ENCODE data around the gene CTU2. TPM values are rescaled to one million over a fixed set of nuclear protein-coding genes. Genes with fewer than 3 reads are reported as not detected.
"Not testable (repeated sequence)": the region's sequence is repeated elsewhere in the genome, so short reads cannot be mapped to it uniquely, and the experiment has no call there.

The CTU2 gene
- total and polyA plus RNA-seq, 2 donors (not counting 1 experiment from before 2014, with no cell fraction given) = 18.4 to 23.7 TPM

DNA sequence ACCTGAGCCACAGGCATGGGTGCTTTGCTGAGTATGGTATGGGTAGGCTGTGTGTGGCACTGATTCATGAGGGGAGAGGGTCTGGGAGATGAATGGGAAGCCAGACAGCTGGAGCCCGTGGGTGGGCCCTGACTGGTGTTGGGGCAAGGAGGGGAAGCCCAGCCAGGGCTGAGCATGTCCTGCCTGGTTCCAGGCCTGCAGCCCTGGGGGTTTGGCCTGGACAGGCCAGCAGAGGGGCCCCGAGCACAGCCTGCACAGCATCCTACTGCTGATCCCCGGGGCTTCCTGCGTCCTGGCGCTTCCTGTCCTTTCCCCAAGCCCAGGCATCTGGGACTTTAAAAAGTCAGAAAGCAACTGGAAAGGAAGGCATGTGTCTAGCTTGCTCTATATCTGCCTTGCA, 38.8 kb upstream of the CTU2 start:
- Histone ChIP-seq H3K36me3 (replicated peaks in 1 of 2; ENCODE audit: control extremely low read depth in 1 of 2, control insufficient read depth in 1 of 2, extremely low read depth in 1 of 2, insufficient read depth in 2 of 2, low read length in 1 of 2) (no peaks in the 10 kb centered on the region), H3K27me3 (replicated peaks in 1 of 4; ENCODE audit: control extremely low read depth in 1 of 4, control insufficient read depth in 3 of 4, insufficient read depth in 4 of 4, low read length in 3 of 4) (no peaks in the 10 kb centered on the region), H3K4me3 (ENCODE audit: control extremely low read depth in 1 of 5, extremely low read depth in 1 of 5, insufficient read depth in 1 of 5, low read depth in 2 of 5, low read length in 4 of 5) (no peak overlapping the region), H3K27ac (ENCODE audit: low read length in 2 of 2) (no peak overlapping the region), H4K20me1 (ENCODE audit: control insufficient read depth, insufficient read depth, low read length, poor library complexity, severe bottlenecking) (no peaks in the 10 kb centered on the region), H3K4me2 (replicated peaks; ENCODE audit: low read depth, low read length, poor library complexity, severe bottlenecking) (no peak overlapping the region), H3K9ac (ENCODE audit: low read length) (no peak overlapping the region), H3K9me3 (ENCODE audit: control extremely low read depth in 1 of 3, control insufficient read depth in 2 of 3, insufficient read depth in 1 of 3, low read length in 2 of 3) (no peaks in the 10 kb centered on the region), H2AFZ (ENCODE audit: insufficient read depth, low read depth, low read length, poor library complexity, severe bottlenecking) (no peak overlapping the region), H3K4me1 (ENCODE audit: control insufficient read depth in 2 of 2, insufficient read depth in 2 of 2, low read length in 2 of 2) (peaks cover 6 to 12% of the 10 kb centered on the region in 2 donors), H3K79me2 (ENCODE audit: control insufficient read depth, insufficient read depth, low read length) (peaks cover 17% of the 10 kb centered on the region)
- DNase-seq (no peak), ATAC-seq (ENCODE audit: low read depth) (no peak)
- CTCF ChIA-PET = no interaction called here
- WGBS (ENCODE audit: insufficient coverage) = 96% methylated on average over 5 of the region's 5 CpGs
- TF ChIP-seq, protein P1, sequence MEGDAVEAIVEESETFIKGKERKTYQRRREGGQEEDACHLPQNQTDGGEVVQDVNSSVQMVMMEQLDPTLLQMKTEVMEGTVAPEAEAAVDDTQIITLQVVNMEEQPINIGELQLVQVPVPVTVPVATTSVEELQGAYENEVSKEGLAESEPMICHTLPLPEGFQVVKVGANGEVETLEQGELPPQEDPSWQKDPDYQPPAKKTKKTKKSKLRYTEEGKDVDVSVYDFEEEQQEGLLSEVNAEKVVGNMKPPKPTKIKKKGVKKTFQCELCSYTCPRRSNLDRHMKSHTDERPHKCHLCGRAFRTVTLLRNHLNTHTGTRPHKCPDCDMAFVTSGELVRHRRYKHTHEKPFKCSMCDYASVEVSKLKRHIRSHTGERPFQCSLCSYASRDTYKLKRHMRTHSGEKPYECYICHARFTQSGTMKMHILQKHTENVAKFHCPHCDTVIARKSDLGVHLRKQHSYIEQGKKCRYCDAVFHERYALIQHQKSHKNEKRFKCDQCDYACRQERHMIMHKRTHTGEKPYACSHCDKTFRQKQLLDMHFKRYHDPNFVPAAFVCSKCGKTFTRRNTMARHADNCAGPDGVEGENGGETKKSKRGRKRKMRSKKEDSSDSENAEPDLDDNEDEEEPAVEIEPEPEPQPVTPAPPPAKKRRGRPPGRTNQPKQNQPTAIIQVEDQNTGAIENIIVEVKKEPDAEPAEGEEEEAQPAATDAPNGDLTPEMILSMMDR (IDR thresholded peaks at IDR 0.05) = no peak
- TF ChIP-seq EZH2 (IDR thresholded peaks at IDR 0.05; ENCODE audit: borderline replicate concordance, insufficient read depth, low read depth, low read length, poor library complexity, severe bottlenecking) = no peak
- POLR2A ChIA-PET = no interaction called here
- Mint-ChIP-seq H3K9me3 (ENCODE audit: insufficient read depth) (no peaks in the 10 kb centered on the region), H3K4me3 (no peak overlapping the region), H3K27me3 (no peaks in the 10 kb centered on the region), H3K4me1 (peaks cover 15% of the 10 kb centered on the region), H3K27ac (no peak overlapping the region)
- intact Hi-C loops (cut with micrococcal nuclease) = no loop called here

DNA sequence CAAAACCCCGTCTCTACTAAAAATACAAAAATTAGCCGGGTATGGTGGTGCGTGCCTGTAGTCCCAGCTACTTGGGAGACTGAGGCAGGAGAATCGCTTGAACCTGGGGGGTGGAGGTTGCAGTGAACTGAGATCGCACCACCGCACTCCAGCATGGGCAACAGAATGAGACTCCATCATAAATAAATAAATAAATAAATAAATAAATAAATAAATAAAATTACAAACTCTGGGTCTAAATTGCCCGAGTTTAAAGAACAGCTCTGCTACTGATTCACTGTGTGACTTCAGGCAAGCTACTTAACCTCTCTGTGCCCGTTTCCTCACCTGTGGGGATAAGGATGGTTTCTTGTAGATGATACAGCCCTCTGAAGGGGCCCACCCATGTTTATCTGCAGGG, 36.8 kb upstream of the CTU2 start:
- POLR2A ChIA-PET; H3K9me3 ChIP-seq (ENCODE audit: control extremely low read depth in 1 of 3, control insufficient read depth in 2 of 3, insufficient read depth in 1 of 3, low read length in 2 of 3); H3K27me3 ChIP-seq (replicated peaks in 1 of 4; ENCODE audit: control extremely low read depth in 1 of 4, control insufficient read depth in 3 of 4, insufficient read depth in 4 of 4, low read length in 3 of 4); H3K4me1 Mint-ChIP-seq; H3K27ac Mint-ChIP-seq; H3K4me3 Mint-ChIP-seq; CTCF ChIA-PET; H3K36me3 ChIP-seq (replicated peaks in 1 of 2; ENCODE audit: control extremely low read depth in 1 of 2, control insufficient read depth in 1 of 2, extremely low read depth in 1 of 2, insufficient read depth in 2 of 2, low read length in 1 of 2); H3K4me2 ChIP-seq (replicated peaks; ENCODE audit: low read depth, low read length, poor library complexity, severe bottlenecking); H3K9ac ChIP-seq (ENCODE audit: low read length); H3K27me3 Mint-ChIP-seq; H3K79me2 ChIP-seq (ENCODE audit: control insufficient read depth, insufficient read depth, low read length); DNase-seq; intact Hi-C loops (cut with micrococcal nuclease); H3K27ac ChIP-seq (ENCODE audit: low read length in 2 of 2); H4K20me1 ChIP-seq (ENCODE audit: control insufficient read depth, insufficient read depth, low read length, poor library complexity, severe bottlenecking); H3K4me3 ChIP-seq (ENCODE audit: control extremely low read depth in 1 of 5, extremely low read depth in 1 of 5, insufficient read depth in 1 of 5, low read depth in 2 of 5, low read length in 4 of 5); H3K9me3 Mint-ChIP-seq (ENCODE audit: insufficient read depth); H3K4me1 ChIP-seq (ENCODE audit: control insufficient read depth in 2 of 2, insufficient read depth in 2 of 2, low read length in 2 of 2); ATAC-seq (ENCODE audit: low read depth); H2AFZ ChIP-seq (ENCODE audit: insufficient read depth, low read depth, low read length, poor library complexity, severe bottlenecking): not testable (repeated sequence)
- 100% methylated on average over 1 of the region's 8 CpGs for WGBS (ENCODE audit: insufficient coverage)
